A673 (cell line): ENCODE results near the gene LBH. TPM values are rescaled to one million over a fixed set of nuclear protein-coding genes. Genes with fewer than 3 reads are reported as not detected.

Experiments used
- BruUV-seq: library from RNA; stranded (reverse); fragments of 400-500 nt; replicated peaks from 2 replicates; lab custom pipeline; 2021; lab: Mats Ljungman, UMichigan
- CTCF ChIA-PET: fragments of 300-600 bp; sonication (Branson Sonifier 250); formaldehyde crosslinking; loops from one replicate; lab custom pipeline; 2022; ENCODE audit warnings: antibody characterized with exemption; lab: Charles Lee
- POLR2A ChIA-PET: fragments of 300-600 bp; sonication (Branson Sonifier 250); formaldehyde crosslinking; loops from one replicate; lab custom pipeline; 2022; ENCODE audit warnings: antibody characterized with exemption; ENCODE audit not compliant: low non-redundant PET; lab: Charles Lee
- DNase-seq: peaks from one replicate; pipeline ENCODE4 v3.0.0-alpha.2; 2015; ENCODE audit warnings: low spot score
- H3K27ac ChIP-seq: fragments of 200-600 bp; sonication (generic); 2 replicates; pipeline ENCODE4 v1.5.1; 2016; ENCODE audit warnings: mixed run types, low read depth, mild to moderate bottlenecking, mixed read lengths, antibody characterized with exemption, low read length; ENCODE audit not compliant: poor library complexity, severe bottlenecking
- H3K27me3 ChIP-seq: fragments of 200-600 bp; sonication (generic); replicated peaks from 2 replicates; pipeline ENCODE4 v1.6.1; 2017; ENCODE audit warnings: mixed run types, low read depth, mild to moderate bottlenecking, mixed read lengths, antibody characterized with exemption, low read length; ENCODE audit not compliant: insufficient read depth, poor library complexity
- H3K36me3 ChIP-seq: fragments of 200-600 bp; sonication (generic); 2 replicates; pipeline ENCODE4 v1.6.1; 2016; ENCODE audit warnings: mixed run types, mild to moderate bottlenecking, mixed read lengths, antibody characterized with exemption, low read length; ENCODE audit not compliant: insufficient read depth, poor library complexity, severe bottlenecking
- H3K4me1 ChIP-seq: fragments of 200-600 bp; sonication (generic); 2 replicates; pipeline ENCODE4 v1.6.1; 2017; ENCODE audit warnings: mixed run types, mild to moderate bottlenecking, mixed read lengths, antibody characterized with exemption, low read length; ENCODE audit not compliant: insufficient read depth, poor library complexity, severe bottlenecking
- H3K4me3 ChIP-seq: fragments of 200-600 bp; sonication (generic); 2 replicates; pipeline ENCODE4 v1.5.1; 2016; ENCODE audit warnings: low read depth, mixed run types, mild to moderate bottlenecking, mixed read lengths, low read length; ENCODE audit not compliant: poor library complexity, severe bottlenecking
- H3K9me3 ChIP-seq: fragments of 200-600 bp; sonication (generic); 2 replicates; pipeline ENCODE4 v1.6.1; 2016; ENCODE audit warnings: mixed run types, low read depth, mild to moderate bottlenecking, mixed read lengths, antibody characterized with exemption, low read length; ENCODE audit not compliant: poor library complexity, severe bottlenecking
- EZH2 ChIP-seq: fragments of 200-600 bp; sonication (generic); IDR thresholded peaks from 2 replicates; pipeline ENCODE4 v1.6.1; 2017; ENCODE audit warnings: borderline replicate concordance, low read depth, mild to moderate bottlenecking, mixed read lengths, antibody characterized with exemption, low read length; ENCODE audit not compliant: poor library complexity, severe bottlenecking
- intact Hi-C: fragments of 100-400 bp; cut with micrococcal nuclease; formaldehyde crosslinking; loops from one replicate; pipeline ENCODE4 v1.10.0; 2022; ENCODE audit not compliant: unreplicated experiment
- total RNA-seq: library from RNA; stranded (reverse); gene quantifications from 2 replicates; pipeline ENCODE4 v1.2.3, GENCODE V29; 2021
- TF ChIP-seq, protein P1 (sequence below): fragments of 300-800, 200-600 bp; sonication (generic); conservative IDR thresholded peaks from 2 replicates; pipeline ENCODE4 v1.5.1; 2017; ENCODE audit warnings: low read depth, mild to moderate bottlenecking, antibody characterized with exemption, low read length, moderate library complexity, mixed read lengths

The LBH gene
- total RNA-seq, 1 experiment from 2014 or later, result 140 TPM

DNA sequence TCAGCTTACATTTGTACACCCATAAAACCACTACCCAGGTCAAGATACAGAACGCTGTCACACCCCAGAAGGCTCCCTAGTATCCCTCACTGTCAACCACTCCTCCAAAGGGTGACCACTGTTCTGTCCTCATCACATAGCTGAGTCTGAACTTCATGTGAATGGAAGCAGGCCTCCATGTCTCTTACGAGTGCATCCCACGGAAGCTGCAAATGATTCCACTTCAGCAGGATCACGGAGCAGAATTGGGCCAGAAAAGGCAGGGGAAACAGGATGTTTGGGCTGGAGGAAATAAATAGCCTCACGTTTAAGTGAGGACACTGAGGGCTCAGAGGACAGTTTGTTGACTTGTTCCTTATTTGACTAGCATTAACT is 38.4 kb downstream of the LBH start:
- ChIA-PET CTCF (no interaction called here), POLR2A (no interaction called here)
- DNase-seq, result no peak
- Histone ChIP-seq H3K27me3 (no peaks in the 10 kb centered on the region), H3K4me1 (peaks cover 11% of the 10 kb centered on the region), H3K4me3 (no peak overlapping the region), H3K9me3 (no peaks in the 10 kb centered on the region), H3K27ac (no peak overlapping the region), H3K36me3 (no peaks in the 10 kb centered on the region)
- no TSS peak for BruUV-seq
- TF ChIP-seq, protein P1, sequence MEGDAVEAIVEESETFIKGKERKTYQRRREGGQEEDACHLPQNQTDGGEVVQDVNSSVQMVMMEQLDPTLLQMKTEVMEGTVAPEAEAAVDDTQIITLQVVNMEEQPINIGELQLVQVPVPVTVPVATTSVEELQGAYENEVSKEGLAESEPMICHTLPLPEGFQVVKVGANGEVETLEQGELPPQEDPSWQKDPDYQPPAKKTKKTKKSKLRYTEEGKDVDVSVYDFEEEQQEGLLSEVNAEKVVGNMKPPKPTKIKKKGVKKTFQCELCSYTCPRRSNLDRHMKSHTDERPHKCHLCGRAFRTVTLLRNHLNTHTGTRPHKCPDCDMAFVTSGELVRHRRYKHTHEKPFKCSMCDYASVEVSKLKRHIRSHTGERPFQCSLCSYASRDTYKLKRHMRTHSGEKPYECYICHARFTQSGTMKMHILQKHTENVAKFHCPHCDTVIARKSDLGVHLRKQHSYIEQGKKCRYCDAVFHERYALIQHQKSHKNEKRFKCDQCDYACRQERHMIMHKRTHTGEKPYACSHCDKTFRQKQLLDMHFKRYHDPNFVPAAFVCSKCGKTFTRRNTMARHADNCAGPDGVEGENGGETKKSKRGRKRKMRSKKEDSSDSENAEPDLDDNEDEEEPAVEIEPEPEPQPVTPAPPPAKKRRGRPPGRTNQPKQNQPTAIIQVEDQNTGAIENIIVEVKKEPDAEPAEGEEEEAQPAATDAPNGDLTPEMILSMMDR, result no peak
- no peak for TF ChIP-seq EZH2
- intact Hi-C loops, result no loop called here

DNA sequence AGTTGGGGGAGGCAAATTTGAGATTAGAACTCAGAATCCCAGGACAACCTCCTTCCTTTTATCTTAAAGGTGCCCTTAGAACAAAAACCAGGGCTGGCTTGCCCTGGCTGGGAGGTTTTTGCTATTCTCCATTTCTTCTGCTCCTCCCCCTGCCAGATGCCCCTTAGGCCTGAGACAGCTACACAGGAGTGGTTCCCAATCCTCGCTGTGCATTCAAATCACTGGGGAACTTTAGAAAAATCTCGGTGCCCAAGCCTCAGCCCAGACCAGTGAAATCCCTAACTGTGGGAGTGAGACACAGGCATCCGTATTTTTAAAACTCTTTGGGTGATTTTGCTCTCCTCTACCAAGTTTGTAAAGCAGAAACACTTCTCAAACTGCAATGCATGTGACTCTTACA is 38.8 kb downstream of the LBH start:
- BruUV-seq, result no TSS peak
- Histone ChIP-seq H3K4me3 (no peak overlapping the region), H3K36me3 (no peaks in the 10 kb centered on the region), H3K27ac (no peak overlapping the region), H3K4me1 (peaks cover 11% of the 10 kb centered on the region), H3K9me3 (no peaks in the 10 kb centered on the region), H3K27me3 (no peaks in the 10 kb centered on the region)
- intact Hi-C loops, result no loop called here
- POLR2A ChIA-PET, result no interaction called here
- TF ChIP-seq EZH2, result no peak
- TF ChIP-seq, protein P1, result no peak
- DNase-seq, result no peak
- CTCF ChIA-PET, result no interaction called here

DNA sequence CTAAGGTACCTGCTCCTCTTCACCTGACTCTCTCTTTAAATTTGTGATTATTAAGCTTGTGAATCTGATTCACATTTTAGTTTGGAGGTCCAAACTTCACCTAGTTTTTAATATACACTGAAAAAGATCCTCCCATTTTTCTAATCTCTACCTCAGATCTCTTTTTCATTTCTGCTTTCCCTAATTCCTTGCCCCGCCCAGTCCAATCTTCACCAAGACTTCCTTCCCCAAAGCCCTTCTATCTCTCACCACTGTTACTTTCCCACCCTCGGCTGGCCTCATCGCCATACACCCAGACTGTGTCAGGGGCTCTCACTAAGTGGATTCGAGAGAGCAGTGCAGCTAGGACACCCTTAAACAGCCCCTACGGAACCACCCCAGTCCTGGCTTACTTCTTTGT is 40.0 kb downstream of the LBH start:
- BruUV-seq, result no TSS peak
- no peaks in the 10 kb centered on the region for H3K9me3 ChIP-seq
- no peak overlapping the region for H3K27ac ChIP-seq
- TF ChIP-seq, protein P1, result no peak
- no peak for TF ChIP-seq EZH2
- H3K36me3 ChIP-seq, result no peaks in the 10 kb centered on the region
- CTCF ChIA-PET, result no interaction called here
- POLR2A ChIA-PET, result no interaction called here
- H3K4me1 ChIP-seq, result peaks cover 11% of the 10 kb centered on the region
- no peaks in the 10 kb centered on the region for H3K27me3 ChIP-seq
- H3K4me3 ChIP-seq, result no peak overlapping the region
- no peak for DNase-seq
- intact Hi-C loops, result no loop called here
